GM19035 (cell line): ENCODE data around the gene RIMOC1.
"Not testable (repeated sequence)": the region's sequence is repeated elsewhere in the genome, so short reads cannot be mapped to it uniquely, and the experiment has no call there.

Experiments used
- ATAC-seq: cut with Tn5 transposase; IDR thresholded peaks from one replicate; pipeline ENCODE4 v1.9.1; 2021; ENCODE audit not compliant: unreplicated experiment

Gene RIMOC1

GRCh38 chr5:41891066-41891707 lies 13.0 kb upstream of the RIMOC1 start:
- no peak for ATAC-seq

GRCh38 chr5:41892031-41892430 lies 12.1 kb upstream of the RIMOC1 start:
- ATAC-seq = no peak

- ATAC-seq = no peak
Measured at GRCh38 chr5:41893074-41893851, 10.9 kb upstream of the RIMOC1 start.

- ATAC-seq = no peak
Measured at GRCh38 chr5:41896230-41896629, 7.9 kb upstream of the RIMOC1 start.

- ATAC-seq = no peak
Measured at GRCh38 chr5:41903382-41903891, 707 bp upstream of the RIMOC1 start.

- no peak for ATAC-seq
Measured at GRCh38 chr5:41906151-41906550, 2.0 kb downstream of the RIMOC1 start.

- ATAC-seq = no peak
Measured at GRCh38 chr5:41908374-41909079, 4.4 kb downstream of the RIMOC1 start.

GRCh38 chr5:41918105-41918504 lies 14.0 kb downstream of the RIMOC1 start:
- ATAC-seq = no peak

GRCh38 chr5:41921166-41921565 lies 17.0 kb downstream of the RIMOC1 start:
- ATAC-seq = no peak

GRCh38 chr5:41921874-41922273 lies 17.7 kb downstream of the RIMOC1 start:
- no peak for ATAC-seq

- ATAC-seq = no peak
Measured at GRCh38 chr5:41924526-41924871, 20.4 kb downstream of the RIMOC1 start.

- peak; percentile 95 for ATAC-seq
Measured at GRCh38 chr5:41924872-41925554, 20.9 kb downstream of the RIMOC1 start, which contains the start of gene FBXO4. FBXO4 (plus strand) TSS chr5:41925281; CDS start chr5:41925310, 29 bp downstream.

- peak; percentile 38 for ATAC-seq
Measured at GRCh38 chr5:41925555-41925951, 21.4 kb downstream of the RIMOC1 start.

- no peak for ATAC-seq
Measured at GRCh38 chr5:41927604-41928003, 23.5 kb downstream of the RIMOC1 start.

- ATAC-seq = no peak
Measured at GRCh38 chr5:41929035-41929434, 24.9 kb downstream of the RIMOC1 start.

GRCh38 chr5:41932770-41933169 lies 28.6 kb downstream of the RIMOC1 start:
- ATAC-seq = no peak

- no peak for ATAC-seq
Measured at GRCh38 chr5:41935544-41935943, 31.4 kb downstream of the RIMOC1 start.

- ATAC-seq = no peak
Measured at GRCh38 chr5:41940641-41941040, 36.5 kb downstream of the RIMOC1 start.

GRCh38 chr5:41945332-41945955 lies 41.3 kb downstream of the RIMOC1 start:
- not testable (repeated sequence) for ATAC-seq

- ATAC-seq = no peak
Measured at GRCh38 chr5:41951224-41951623, 47.1 kb downstream of the RIMOC1 start.
